Ovary (tissue), 3 donors: ENCODE data around the gene EXOC3L1.

ENCODE experiments used
- CTCF ChIP-seq, 3 donors: fragments of 450-650 bp in 2 of 3; fragments of 200-600 bp in 1 of 3; IDR thresholded peaks; one replicate each; pipeline versions ENCODE4 v1.5.1 to v1.8.0; 2016 to 2022; ENCODE audit warnings: antibody characterized with exemption in 3 of 3, mild to moderate bottlenecking in 1 of 3
- POLR2A ChIP-seq: fragments of 450-650 bp; IDR thresholded peaks from one replicate; pipeline ENCODE4 v1.6.1; 2017; ENCODE audit warnings: antibody characterized with exemption, mild to moderate bottlenecking, moderate library complexity
- donor health status: DM: no; HTN: no; CAD: no.

GRCh38 chr16:67235816-67236562 lies 46.1 kb upstream of the EXOC3L1 start:
- TF ChIP-seq POLR2A: no peak
- TF ChIP-seq CTCF (IDR thresholded peaks at IDR 0.05): no peak
